C4-2B (cell line): Measurements from ENCODE around the gene AKAP8L.

Experiments used
- H3K27ac ChIP-seq: fragments of 450-650 bp; 2 replicates; pipeline ENCODE4 v1.5.1; 2017
- CTCF ChIP-seq: fragments of 450-650 bp; conservative IDR thresholded peaks from 2 replicates; pipeline ENCODE4 v1.5.1; 2017; ENCODE audit warnings: mild to moderate bottlenecking
- ZFX ChIP-seq: fragments of 450-650 bp; IDR thresholded peaks from 2 replicates; pipeline ENCODE4 v1.6.1; 2017

Gene AKAP8L

GRCh38 chr19:15439821-15440641, 21.2 kb upstream of the AKAP8L start:
- TF ChIP-seq CTCF (no peak), ZFX (no peak)
- no peak overlapping the region for H3K27ac ChIP-seq

GRCh38 chr19:15439078-15439799, 20.5 kb upstream of the AKAP8L start:
- TF ChIP-seq ZFX (no peak), CTCF (no peak)
- H3K27ac ChIP-seq = no peak overlapping the region

GRCh38 chr19:15438577-15438976, 19.8 kb upstream of the AKAP8L start:
- H3K27ac ChIP-seq = no peak overlapping the region
- TF ChIP-seq ZFX = no peak

- no peak overlapping the region for H3K27ac ChIP-seq
- TF ChIP-seq CTCF = no peak
- TF ChIP-seq ZFX = no peak
Observed at GRCh38 chr19:15438124-15438496, 19.3 kb upstream of the AKAP8L start.

- no peak overlapping the region for H3K27ac ChIP-seq
- no peak for TF ChIP-seq ZFX
- TF ChIP-seq CTCF = no peak
Observed at GRCh38 chr19:15437355-15438123, 18.8 kb upstream of the AKAP8L start.

- no peak for TF ChIP-seq CTCF
- no peak for TF ChIP-seq ZFX
- no peak overlapping the region for H3K27ac ChIP-seq
Observed at GRCh38 chr19:15436826-15437110, 18.0 kb upstream of the AKAP8L start.

- no peak overlapping the region for H3K27ac ChIP-seq
- TF ChIP-seq CTCF (no peak), ZFX (no peak)
Observed at GRCh38 chr19:15436012-15436825, 17.4 kb upstream of the AKAP8L start.
